Neural progenitor cell (in vitro differentiated cells): ENCODE measurements around the gene HECTD4. TPM values are rescaled to one million over a fixed set of nuclear protein-coding genes. Genes with fewer than 3 reads are reported as not detected.

Experiments used
- DNase-seq: peaks from one replicate; pipeline ENCODE4 v3.0.0-alpha.2; 2016; ENCODE audit warnings: low spot score
- H2AFZ ChIP-seq: fragments of 200-600 bp; sonication (generic); replicated peaks from 2 replicates; pipeline ENCODE4 v1.6.1; 2016; ENCODE audit warnings: antibody characterized with exemption
- H3F3A ChIP-seq: fragments of 200-600 bp; sonication (generic); 2 replicates; pipeline ENCODE4 v1.6.1; 2016; ENCODE audit warnings: antibody characterized with exemption, low read depth
- H3K27ac ChIP-seq: fragments of 200-600 bp; sonication (generic); 2 replicates; pipeline ENCODE4 v1.5.1; 2016; ENCODE audit warnings: mild to moderate bottlenecking
- H3K27me3 ChIP-seq: fragments of 200-600 bp; sonication (generic); 2 replicates; pipeline ENCODE4 v1.6.1; 2016; ENCODE audit warnings: mild to moderate bottlenecking, moderate library complexity
- H3K36me3 ChIP-seq: fragments of 200-600 bp; sonication (generic); 2 replicates; pipeline ENCODE4 v1.5.1; 2016
- H3K4me1 ChIP-seq: fragments of 200-600 bp; sonication (generic); 2 replicates; pipeline ENCODE4 v1.6.1; 2016; ENCODE audit warnings: mixed run types
- H3K4me2 ChIP-seq: fragments of 200-600 bp; sonication (generic); 2 replicates; pipeline ENCODE4 v1.6.1; 2016
- H3K4me3 ChIP-seq: fragments of 200-600 bp; sonication (generic); 2 replicates; pipeline ENCODE4 v1.5.1; 2016
- H3K79me2 ChIP-seq: fragments of 200-600 bp; sonication (generic); 2 replicates; pipeline ENCODE4 v1.6.1; 2016; ENCODE audit warnings: low read depth
- H3K9ac ChIP-seq: fragments of 200-600 bp; sonication (generic); 2 replicates; pipeline ENCODE4 v1.6.1; 2016
- H3K9me3 ChIP-seq: fragments of 200-600 bp; sonication (generic); 2 replicates; pipeline ENCODE4 v1.5.1; 2016; ENCODE audit warnings: low read depth
- H4K20me1 ChIP-seq: fragments of 200-600 bp; sonication (generic); 2 replicates; pipeline ENCODE4 v1.6.1; 2016; ENCODE audit warnings: low read depth
- H3K27ac Mint-ChIP-seq: 3 replicates; pipeline ENCODE4 v1.8.0; 2021; ENCODE audit warnings: mixed read lengths
- H3K27me3 Mint-ChIP-seq: 2 replicates; pipeline ENCODE4 v1.8.0; 2022; ENCODE audit warnings: low read depth, mild to moderate bottlenecking, inconsistent platforms, moderate library complexity, mixed read lengths; ENCODE audit not compliant: insufficient read depth
- H3K36me3 Mint-ChIP-seq: 3 replicates; pipeline ENCODE4 v1.8.0; 2021; ENCODE audit warnings: mixed read lengths
- H3K4me1 Mint-ChIP-seq: 3 replicates; pipeline ENCODE4 v1.8.0; 2021; ENCODE audit warnings: mixed read lengths
- H3K4me3 Mint-ChIP-seq: 3 replicates; pipeline ENCODE4 v1.8.0; 2021; ENCODE audit warnings: mild to moderate bottlenecking, moderate library complexity, mixed read lengths
- H3K9me3 Mint-ChIP-seq: 3 replicates; pipeline ENCODE4 v1.8.0; 2020; ENCODE audit warnings: mixed read lengths
- EZH2 ChIP-seq: fragments of 200-600 bp; sonication (generic); IDR thresholded peaks from 2 replicates; pipeline ENCODE4 v1.6.1; 2017; ENCODE audit warnings: antibody characterized with exemption, mild to moderate bottlenecking, moderate library complexity
- EZH2phosphoT487 ChIP-seq: fragments of 200-600 bp; sonication (generic); IDR thresholded peaks from 2 replicates; pipeline ENCODE4 v1.6.1; 2017; ENCODE audit warnings: antibody characterized with exemption
- total RNA-seq: library from RNA; depleted of rRNA; stranded (reverse); fragments of >200 nt; gene quantifications from 2 replicates; pipeline ENCODE4 v1.2.3, GENCODE V29; 2015; ENCODE audit warnings: low replicate concordance
- TF ChIP-seq, protein P1 (sequence below): fragments of 200-600 bp; sonication (generic); IDR thresholded peaks from 2 replicates; pipeline ENCODE4 v1.5.1; 2017; ENCODE audit warnings: antibody characterized with exemption, mild to moderate bottlenecking

The HECTD4 gene
- total RNA-seq, 1 donor from 2014 or later = 11.0 TPM

DNA sequence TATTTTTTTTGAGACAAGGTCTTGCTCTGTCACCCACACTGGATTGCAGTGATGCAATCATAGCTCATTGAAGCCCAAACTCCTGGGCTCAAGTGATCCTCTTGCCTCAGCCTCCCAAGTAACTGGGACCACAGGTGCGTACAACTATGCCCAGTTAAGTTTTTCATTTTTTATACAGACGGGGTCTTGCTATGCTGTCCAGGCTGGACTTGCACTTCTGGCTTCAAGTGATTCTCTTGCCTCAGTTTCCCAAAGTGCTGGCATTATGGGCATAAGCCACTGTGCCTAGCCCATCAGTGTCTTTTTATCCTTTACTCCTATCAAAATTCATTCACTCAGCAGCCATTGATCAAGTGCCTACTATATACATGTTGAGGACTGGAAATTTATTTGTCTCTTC lies 45.5 kb upstream of the HECTD4 start:
- Histone ChIP-seq H2AFZ (no peak overlapping the region), H3K27me3 (no peaks in the 10 kb centered on the region), H3K36me3 (no peaks in the 10 kb centered on the region), H3K79me2 (peaks cover 98% of the 10 kb centered on the region), H3K9me3 (no peaks in the 10 kb centered on the region), H3K4me3 (no peak overlapping the region), H3F3A (no peaks in the 10 kb centered on the region), H3K4me1 (no peaks in the 10 kb centered on the region), H4K20me1 (peaks cover 43% of the 10 kb centered on the region), H3K9ac (no peak overlapping the region), H3K27ac (no peak overlapping the region), H3K4me2 (no peak overlapping the region)
- Mint-ChIP-seq H3K27me3 (no peaks in the 10 kb centered on the region), H3K4me3 (no peak overlapping the region), H3K4me1 (peaks cover 2% of the 10 kb centered on the region), H3K36me3 (peaks cover 3% of the 10 kb centered on the region), H3K27ac (peak overlapping the region; percentile 61), H3K9me3 (no peaks in the 10 kb centered on the region)
- TF ChIP-seq EZH2 (no peak), EZH2phosphoT487 (no peak)
- TF ChIP-seq, protein P1, sequence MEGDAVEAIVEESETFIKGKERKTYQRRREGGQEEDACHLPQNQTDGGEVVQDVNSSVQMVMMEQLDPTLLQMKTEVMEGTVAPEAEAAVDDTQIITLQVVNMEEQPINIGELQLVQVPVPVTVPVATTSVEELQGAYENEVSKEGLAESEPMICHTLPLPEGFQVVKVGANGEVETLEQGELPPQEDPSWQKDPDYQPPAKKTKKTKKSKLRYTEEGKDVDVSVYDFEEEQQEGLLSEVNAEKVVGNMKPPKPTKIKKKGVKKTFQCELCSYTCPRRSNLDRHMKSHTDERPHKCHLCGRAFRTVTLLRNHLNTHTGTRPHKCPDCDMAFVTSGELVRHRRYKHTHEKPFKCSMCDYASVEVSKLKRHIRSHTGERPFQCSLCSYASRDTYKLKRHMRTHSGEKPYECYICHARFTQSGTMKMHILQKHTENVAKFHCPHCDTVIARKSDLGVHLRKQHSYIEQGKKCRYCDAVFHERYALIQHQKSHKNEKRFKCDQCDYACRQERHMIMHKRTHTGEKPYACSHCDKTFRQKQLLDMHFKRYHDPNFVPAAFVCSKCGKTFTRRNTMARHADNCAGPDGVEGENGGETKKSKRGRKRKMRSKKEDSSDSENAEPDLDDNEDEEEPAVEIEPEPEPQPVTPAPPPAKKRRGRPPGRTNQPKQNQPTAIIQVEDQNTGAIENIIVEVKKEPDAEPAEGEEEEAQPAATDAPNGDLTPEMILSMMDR = no peak
- no peak for DNase-seq

DNA sequence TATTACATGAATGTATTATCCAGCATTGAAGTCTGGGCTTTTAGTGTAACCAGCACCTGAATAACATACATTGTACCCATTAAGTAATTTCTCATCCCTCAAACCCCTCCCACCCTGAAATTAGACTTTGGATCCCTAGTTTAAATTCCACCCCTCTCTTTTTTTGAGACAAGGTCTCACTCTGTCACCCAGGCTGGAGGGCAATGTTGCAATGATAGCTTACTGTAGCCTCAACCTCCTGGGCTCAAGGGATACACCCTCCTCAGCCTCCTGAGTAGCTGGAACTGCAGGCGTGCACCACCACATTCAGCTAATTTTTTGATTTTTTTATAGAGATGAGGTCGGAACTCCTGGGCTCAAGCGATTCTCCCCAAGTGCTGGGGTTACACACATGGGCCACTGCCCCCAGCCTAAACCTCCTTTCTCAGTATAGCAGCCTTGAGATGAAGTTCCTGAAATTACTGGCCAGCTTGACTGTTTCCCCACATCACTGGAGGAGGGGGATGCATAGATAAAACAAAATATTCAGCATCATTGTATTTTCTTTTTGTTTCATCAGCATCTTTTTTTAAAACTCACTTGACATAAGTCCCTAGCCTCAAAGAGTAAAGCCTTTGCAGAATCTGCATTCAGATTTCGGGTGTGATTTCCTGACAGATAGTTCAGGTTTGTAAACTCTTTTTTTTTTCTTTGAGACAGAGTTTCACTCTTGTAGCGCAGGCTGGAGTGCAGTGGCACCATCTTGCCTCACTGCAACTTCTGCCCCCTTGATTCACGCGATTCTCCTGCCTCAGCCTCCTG lies 43.6 kb upstream of the HECTD4 start:
- no peak for DNase-seq
- Mint-ChIP-seq H3K27ac (no peak overlapping the region), H3K4me3 (no peak overlapping the region), H3K9me3 (no peaks in the 10 kb centered on the region), H3K27me3 (no peaks in the 10 kb centered on the region), H3K4me1 (peaks cover 3% of the 10 kb centered on the region), H3K36me3 (no peaks in the 10 kb centered on the region)
- H3K27ac ChIP-seq = no peak overlapping the region
- H3K79me2 ChIP-seq = peaks cover 98% of the 10 kb centered on the region
- H2AFZ ChIP-seq = no peak overlapping the region
- H3F3A ChIP-seq = no peaks in the 10 kb centered on the region
- H3K4me2 ChIP-seq = no peak overlapping the region
- no peak overlapping the region for H3K9ac ChIP-seq
- H3K27me3 ChIP-seq = no peaks in the 10 kb centered on the region
- no peak overlapping the region for H3K4me3 ChIP-seq
- H3K36me3 ChIP-seq = no peaks in the 10 kb centered on the region
- no peaks in the 10 kb centered on the region for H3K4me1 ChIP-seq
- H4K20me1 ChIP-seq = peaks cover 60% of the 10 kb centered on the region
- H3K9me3 ChIP-seq = no peaks in the 10 kb centered on the region
- no peak for TF ChIP-seq EZH2
- no peak for TF ChIP-seq EZH2phosphoT487
- TF ChIP-seq, protein P1 = no peak

DNA sequence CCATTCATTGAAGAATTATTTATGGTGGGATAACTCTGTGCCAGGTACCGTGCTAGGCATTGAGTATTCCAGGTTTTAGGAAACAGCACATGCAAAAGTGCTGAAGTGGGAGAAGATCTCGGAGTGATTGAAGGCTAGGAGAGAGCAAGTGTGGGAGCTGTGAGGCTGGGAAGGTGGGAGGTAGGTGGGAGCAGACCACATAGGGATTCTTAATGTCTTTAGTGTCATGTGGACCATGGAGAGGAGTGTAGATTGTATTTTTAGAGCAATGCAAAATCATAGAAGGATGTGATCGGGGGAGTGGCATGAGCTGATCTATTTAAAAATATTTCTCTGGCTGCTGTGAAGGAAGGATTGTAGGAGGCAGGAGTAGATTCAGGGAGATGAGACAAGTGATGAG lies 41.9 kb upstream of the HECTD4 start:
- H3K27ac Mint-ChIP-seq = no peak overlapping the region

More for the DNA sequence above, 41.9 kb upstream of the HECTD4 start:
- Mint-ChIP-seq H3K36me3 (peaks cover 2% of the 10 kb centered on the region), H3K27me3 (no peaks in the 10 kb centered on the region), H3K4me1 (peaks cover 13% of the 10 kb centered on the region), H3K4me3 (no peak overlapping the region), H3K9me3 (no peaks in the 10 kb centered on the region)
- no peaks in the 10 kb centered on the region for H3K9me3 ChIP-seq
- H3K4me3 ChIP-seq = no peak overlapping the region
- H3K79me2 ChIP-seq = peaks cover 99% of the 10 kb centered on the region
- H3K27me3 ChIP-seq = no peaks in the 10 kb centered on the region
- H4K20me1 ChIP-seq = peaks cover 64% of the 10 kb centered on the region
- H2AFZ ChIP-seq = no peak overlapping the region
- H3K27ac ChIP-seq = no peak overlapping the region
- H3K4me2 ChIP-seq = no peak overlapping the region
- peaks cover 3% of the 10 kb centered on the region for H3F3A ChIP-seq
- H3K4me1 ChIP-seq = peaks cover 6% of the 10 kb centered on the region
- H3K36me3 ChIP-seq = no peaks in the 10 kb centered on the region
- peak overlapping the region; percentile 17 for H3K9ac ChIP-seq
- no peak for DNase-seq
- TF ChIP-seq EZH2 (no peak), EZH2phosphoT487 (no peak)
- TF ChIP-seq, protein P1 = no peak
